ENCODE results near the gene B4GALNT3.
"Not testable (repeated sequence)": the region's sequence is repeated elsewhere in the genome, so short reads cannot be mapped to it uniquely, and the experiment has no call there.

The B4GALNT3 gene

GRCh38 chr12:459430-460258, at the start of gene B4GALNT3:
TSS of gene B4GALNT3 (plus strand) at chr12:459939. CDS start at chr12:460377, 438 bp downstream.
- peaks cover 12% of the 10 kb centered on the region for H3K4me1 Mint-ChIP-seq (ENCODE audit: low read depth)
- H3K9me3 Mint-ChIP-seq (ENCODE audit: low read depth) = no peaks in the 10 kb centered on the region
- no peaks in the 10 kb centered on the region for H3K36me3 Mint-ChIP-seq
- peaks cover 21% of the 10 kb centered on the region for H3K27me3 Mint-ChIP-seq
- no peak within 1 kb of the TSS for H3K27ac Mint-ChIP-seq
- peak within 1 kb of the TSS; percentile 89 for H3K4me3 Mint-ChIP-seq

DNA sequence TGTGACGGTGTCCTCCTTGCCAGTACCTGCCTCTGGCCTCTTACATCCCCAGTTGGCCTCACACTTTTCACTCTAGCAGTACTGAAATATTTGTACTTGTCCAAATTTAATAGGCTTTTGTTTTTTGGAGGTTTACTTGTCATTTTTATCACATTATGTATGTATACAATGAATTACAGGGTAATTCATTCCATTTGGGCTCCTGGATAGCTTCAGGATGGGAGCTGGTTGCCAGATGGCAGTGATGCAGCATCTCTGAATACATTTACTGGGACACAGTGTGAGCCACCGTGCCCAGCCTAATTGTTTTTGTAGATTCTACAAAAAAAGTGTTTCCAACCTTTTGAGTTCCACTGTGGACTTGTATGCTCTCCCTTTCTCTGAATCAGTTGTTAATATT, 44.9 kb upstream of the B4GALNT3 start:
- Mint-ChIP-seq H3K36me3 (peaks cover 8% of the 10 kb centered on the region), H3K4me1 (ENCODE audit: low read depth) (no peaks in the 10 kb centered on the region), H3K27me3 (no peaks in the 10 kb centered on the region), H3K9me3 (ENCODE audit: low read depth) (no peaks in the 10 kb centered on the region), H3K4me3 (no peak overlapping the region), H3K27ac (no peak overlapping the region)

GRCh38 chr12:418432-418831, 41.3 kb upstream of the B4GALNT3 start:
- Mint-ChIP-seq H3K36me3 (peaks cover 8% of the 10 kb centered on the region), H3K27me3 (no peaks in the 10 kb centered on the region), H3K4me3 (no peak overlapping the region), H3K27ac (no peak overlapping the region), H3K4me1 (ENCODE audit: low read depth) (no peaks in the 10 kb centered on the region), H3K9me3 (ENCODE audit: low read depth) (no peaks in the 10 kb centered on the region)

DNA sequence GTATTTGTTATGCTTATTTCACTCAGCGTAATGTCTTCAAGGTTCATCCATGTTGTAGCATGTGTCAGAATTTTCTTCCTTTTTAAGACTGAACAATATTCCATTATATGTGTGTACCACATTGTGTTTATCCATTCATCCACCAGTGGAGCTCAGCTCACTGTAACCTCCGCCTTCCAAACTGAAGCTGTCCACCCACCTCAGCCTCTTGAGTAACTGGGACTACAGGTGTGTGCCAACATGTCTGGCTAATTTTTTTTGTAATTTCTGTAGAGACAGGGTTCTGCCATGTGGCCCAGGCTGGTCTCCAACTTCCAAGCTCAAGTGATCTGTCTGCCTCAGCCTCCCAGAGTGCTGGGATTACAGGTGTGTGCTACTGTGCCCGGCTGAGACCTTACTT, 37.2 kb upstream of the B4GALNT3 start:
- Mint-ChIP-seq H3K27ac (no peak overlapping the region), H3K9me3 (ENCODE audit: low read depth) (no peaks in the 10 kb centered on the region), H3K4me1 (ENCODE audit: low read depth) (no peaks in the 10 kb centered on the region), H3K27me3 (no peaks in the 10 kb centered on the region), H3K36me3 (peaks cover 11% of the 10 kb centered on the region), H3K4me3 (no peak overlapping the region)

- not testable (repeated sequence) for H3K27me3 Mint-ChIP-seq; H3K27ac Mint-ChIP-seq; H3K4me3 Mint-ChIP-seq; H3K4me1 Mint-ChIP-seq (ENCODE audit: low read depth); H3K9me3 Mint-ChIP-seq (ENCODE audit: low read depth)
- H3K36me3 Mint-ChIP-seq = peaks cover 33% of the 10 kb centered on the region
These were observed 24.0 kb upstream of the B4GALNT3 start for GRCh38 chr12:435737-436136.

DNA sequence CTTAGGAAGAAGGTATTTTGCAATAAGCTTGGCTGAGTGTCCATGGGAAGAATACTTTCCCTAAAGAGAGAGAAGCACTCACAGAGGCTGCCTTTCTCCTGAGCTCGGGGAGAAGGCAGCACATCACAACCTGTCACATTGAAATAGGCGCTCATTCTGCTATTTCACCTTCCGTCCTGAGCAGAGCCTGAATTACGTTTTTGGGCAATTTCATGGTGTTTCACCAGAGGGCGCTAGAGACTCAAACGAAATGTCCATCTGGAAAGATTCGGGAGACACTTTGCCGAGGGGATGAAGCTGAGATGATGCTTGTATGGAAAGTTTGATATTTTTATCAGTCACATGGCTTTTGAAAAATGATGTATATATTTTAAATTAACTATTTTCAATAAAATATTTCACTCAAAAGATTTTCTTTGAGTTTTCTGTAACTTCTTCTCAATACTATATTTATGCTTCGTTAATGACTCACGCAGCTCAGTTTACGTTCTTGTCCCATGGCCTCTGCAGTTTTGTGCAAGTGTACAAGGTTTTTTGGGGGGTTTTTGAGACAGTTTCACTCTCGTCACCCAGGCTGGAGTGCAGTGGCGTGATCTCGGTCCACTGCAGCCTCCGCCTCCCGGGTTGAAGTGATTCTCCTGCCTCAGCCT, 17.4 kb upstream of the B4GALNT3 start:
- H3K4me1 Mint-ChIP-seq (ENCODE audit: low read depth) = no peaks in the 10 kb centered on the region
- no peak overlapping the region for H3K27ac Mint-ChIP-seq
- H3K36me3 Mint-ChIP-seq = peaks cover 8% of the 10 kb centered on the region
- H3K27me3 Mint-ChIP-seq = no peaks in the 10 kb centered on the region
- no peak overlapping the region for H3K4me3 Mint-ChIP-seq
- H3K9me3 Mint-ChIP-seq (ENCODE audit: low read depth) = no peaks in the 10 kb centered on the region

DNA sequence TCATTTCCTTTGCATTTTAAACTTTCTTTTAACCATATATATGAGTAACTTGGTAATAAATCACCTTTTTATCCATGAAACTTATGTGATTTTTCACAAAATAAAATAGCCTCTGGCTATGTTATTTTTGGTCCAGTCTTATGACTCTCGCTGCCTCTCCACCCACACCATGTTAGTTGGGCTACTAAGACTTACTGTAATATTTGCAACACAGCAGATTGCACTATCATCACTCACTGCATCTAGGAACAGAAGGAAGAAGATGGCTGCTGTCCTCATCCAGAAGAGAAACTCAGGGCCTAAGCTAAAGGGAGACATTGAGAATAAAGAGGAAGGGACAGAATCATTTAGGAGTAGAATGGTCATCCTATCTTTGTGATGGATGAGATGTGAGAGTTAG, 12.6 kb upstream of the B4GALNT3 start:
- no peaks in the 10 kb centered on the region for H3K4me1 Mint-ChIP-seq (ENCODE audit: low read depth)

GRCh38 chr12:449203-449602, 10.5 kb upstream of the B4GALNT3 start:
- H3K27ac Mint-ChIP-seq = no peak overlapping the region
- H3K4me3 Mint-ChIP-seq = no peak overlapping the region
- H3K4me1 Mint-ChIP-seq (ENCODE audit: low read depth) = no peaks in the 10 kb centered on the region
- H3K36me3 Mint-ChIP-seq = no peaks in the 10 kb centered on the region
- no peaks in the 10 kb centered on the region for H3K9me3 Mint-ChIP-seq (ENCODE audit: low read depth)
- no peaks in the 10 kb centered on the region for H3K27me3 Mint-ChIP-seq

More for the DNA sequence above, 12.6 kb upstream of the B4GALNT3 start:
- Mint-ChIP-seq H3K27ac (no peak overlapping the region), H3K9me3 (ENCODE audit: low read depth) (no peaks in the 10 kb centered on the region), H3K27me3 (no peaks in the 10 kb centered on the region), H3K4me3 (no peak overlapping the region), H3K36me3 (no peaks in the 10 kb centered on the region)

- no peak overlapping the region for H3K27ac Mint-ChIP-seq
These were observed 9.3 kb upstream of the B4GALNT3 start for GRCh38 chr12:450438-450837.

DNA sequence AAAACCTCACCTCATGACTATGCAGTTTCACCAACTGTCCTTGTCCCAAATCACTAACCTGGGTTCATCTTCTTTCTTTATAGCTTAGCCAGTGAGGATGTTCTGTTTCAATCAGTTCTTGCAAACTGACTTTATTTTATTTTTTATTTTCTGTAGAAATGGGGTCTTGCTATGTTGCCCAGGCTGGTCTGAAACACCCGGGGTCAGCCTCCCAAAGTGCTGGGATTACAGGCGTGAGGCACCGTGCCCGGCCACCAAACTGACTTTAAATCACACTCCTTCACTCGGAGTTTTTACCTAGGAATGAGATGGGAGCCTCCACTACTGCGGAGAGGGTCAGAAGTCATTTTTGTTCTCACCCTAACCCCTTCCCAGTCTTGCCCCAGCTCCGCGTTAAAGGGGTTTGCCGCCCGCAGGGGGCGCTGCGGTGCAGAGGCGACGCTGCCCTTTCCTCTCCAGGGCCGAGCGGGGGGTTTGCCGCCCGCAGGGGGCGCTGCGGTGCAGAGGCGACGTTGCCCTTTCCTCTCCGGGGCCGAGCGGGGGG, 7.0 kb upstream of the B4GALNT3 start:
- Mint-ChIP-seq H3K4me1 (ENCODE audit: low read depth) (no peaks in the 10 kb centered on the region), H3K36me3 (no peaks in the 10 kb centered on the region), H3K27me3 (peaks cover 3% of the 10 kb centered on the region), H3K27ac (no peak overlapping the region), H3K9me3 (ENCODE audit: low read depth) (no peaks in the 10 kb centered on the region), H3K4me3 (no peak overlapping the region)

More at GRCh38 chr12:450438-450837, 9.3 kb upstream of the B4GALNT3 start:
- Mint-ChIP-seq H3K4me1 (ENCODE audit: low read depth) (no peaks in the 10 kb centered on the region), H3K9me3 (ENCODE audit: low read depth) (no peaks in the 10 kb centered on the region), H3K4me3 (no peak overlapping the region), H3K27me3 (no peaks in the 10 kb centered on the region), H3K36me3 (no peaks in the 10 kb centered on the region)

- no peak overlapping the region for H3K4me3 Mint-ChIP-seq
These were observed 4.9 kb upstream of the B4GALNT3 start for GRCh38 chr12:454833-455232.

GRCh38 chr12:455821-456220, 3.9 kb upstream of the B4GALNT3 start:
- H3K36me3 Mint-ChIP-seq = no peaks in the 10 kb centered on the region
- peaks cover 10% of the 10 kb centered on the region for H3K27me3 Mint-ChIP-seq
- H3K4me1 Mint-ChIP-seq (ENCODE audit: low read depth) = peaks cover 7% of the 10 kb centered on the region
- no peak overlapping the region for H3K27ac Mint-ChIP-seq
- H3K4me3 Mint-ChIP-seq = no peak overlapping the region
- H3K9me3 Mint-ChIP-seq (ENCODE audit: low read depth) = no peaks in the 10 kb centered on the region

More at GRCh38 chr12:454833-455232, 4.9 kb upstream of the B4GALNT3 start:
- H3K27ac Mint-ChIP-seq = no peak overlapping the region
- H3K36me3 Mint-ChIP-seq = no peaks in the 10 kb centered on the region
- no peaks in the 10 kb centered on the region for H3K9me3 Mint-ChIP-seq (ENCODE audit: low read depth)
- H3K4me1 Mint-ChIP-seq (ENCODE audit: low read depth) = peaks cover 7% of the 10 kb centered on the region
- peaks cover 10% of the 10 kb centered on the region for H3K27me3 Mint-ChIP-seq

- peaks cover 12% of the 10 kb centered on the region for H3K4me1 Mint-ChIP-seq (ENCODE audit: low read depth)
- no peaks in the 10 kb centered on the region for H3K36me3 Mint-ChIP-seq
- H3K27ac Mint-ChIP-seq = no peak overlapping the region
- peaks cover 17% of the 10 kb centered on the region for H3K27me3 Mint-ChIP-seq
- H3K9me3 Mint-ChIP-seq (ENCODE audit: low read depth) = no peaks in the 10 kb centered on the region
- H3K4me3 Mint-ChIP-seq = no peak overlapping the region
These were observed 2.1 kb upstream of the B4GALNT3 start for GRCh38 chr12:457676-458075.

GRCh38 chr12:459050-459429, 699 bp upstream of the B4GALNT3 start:
- Mint-ChIP-seq H3K4me1 (ENCODE audit: low read depth) (peaks cover 12% of the 10 kb centered on the region), H3K27ac (no peak overlapping the region), H3K4me3 (peak overlapping the region; percentile 77), H3K27me3 (peaks cover 21% of the 10 kb centered on the region), H3K36me3 (no peaks in the 10 kb centered on the region), H3K9me3 (ENCODE audit: low read depth) (no peaks in the 10 kb centered on the region)

Data from activated naive CD8-positive, alpha-beta T cell (primary cell).